ENCODE measurements around the gene SLC35F3.

DNA sequence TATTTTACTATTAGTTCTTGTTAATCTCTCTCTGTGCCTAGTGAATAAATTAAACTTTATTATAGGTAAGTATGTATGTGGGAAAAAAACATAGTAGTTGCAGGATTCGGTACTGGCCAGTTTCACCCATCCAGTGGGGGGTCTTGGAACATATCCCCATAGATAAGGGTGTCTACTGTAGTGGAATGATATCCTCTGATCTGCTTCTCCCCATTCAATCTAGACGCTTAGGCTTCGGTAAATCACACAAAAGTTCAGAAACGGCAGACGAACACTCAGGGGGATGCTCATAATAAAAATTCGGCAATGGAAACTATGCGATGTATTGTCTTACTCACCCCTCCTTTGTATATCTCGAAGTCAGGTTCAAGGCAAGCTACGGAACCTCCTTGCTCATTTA lies 235.9 kb downstream of the SLC35F3 start:
- TF ChIP-seq, protein P1, sequence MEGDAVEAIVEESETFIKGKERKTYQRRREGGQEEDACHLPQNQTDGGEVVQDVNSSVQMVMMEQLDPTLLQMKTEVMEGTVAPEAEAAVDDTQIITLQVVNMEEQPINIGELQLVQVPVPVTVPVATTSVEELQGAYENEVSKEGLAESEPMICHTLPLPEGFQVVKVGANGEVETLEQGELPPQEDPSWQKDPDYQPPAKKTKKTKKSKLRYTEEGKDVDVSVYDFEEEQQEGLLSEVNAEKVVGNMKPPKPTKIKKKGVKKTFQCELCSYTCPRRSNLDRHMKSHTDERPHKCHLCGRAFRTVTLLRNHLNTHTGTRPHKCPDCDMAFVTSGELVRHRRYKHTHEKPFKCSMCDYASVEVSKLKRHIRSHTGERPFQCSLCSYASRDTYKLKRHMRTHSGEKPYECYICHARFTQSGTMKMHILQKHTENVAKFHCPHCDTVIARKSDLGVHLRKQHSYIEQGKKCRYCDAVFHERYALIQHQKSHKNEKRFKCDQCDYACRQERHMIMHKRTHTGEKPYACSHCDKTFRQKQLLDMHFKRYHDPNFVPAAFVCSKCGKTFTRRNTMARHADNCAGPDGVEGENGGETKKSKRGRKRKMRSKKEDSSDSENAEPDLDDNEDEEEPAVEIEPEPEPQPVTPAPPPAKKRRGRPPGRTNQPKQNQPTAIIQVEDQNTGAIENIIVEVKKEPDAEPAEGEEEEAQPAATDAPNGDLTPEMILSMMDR (IDR thresholded peaks at IDR 0.05): no peak
- no peak for TF ChIP-seq POLR2A (IDR thresholded peaks at IDR 0.05)

Data from adrenal gland (tissue), 5 donors.